ENCODE results near the gene ATP6V1G1.
"Not testable (repeated sequence)": the region's sequence is repeated elsewhere in the genome, so short reads cannot be mapped to it uniquely, and the experiment has no call there.

ATP6V1G1 gene

GRCh38 chr9:114592356-114592755, 4.8 kb downstream of the ATP6V1G1 start:
- Mint-ChIP-seq H3K4me3 (peak overlapping the region in 2 of 3 experiments; percentile 5 to 27), H3K36me3 (ENCODE audit: low read depth) (peaks cover 57% of the 10 kb centered on the region), H3K27me3 (ENCODE audit: low read depth) (no peaks in the 10 kb centered on the region), H3K4me1 (peaks cover 43% of the 10 kb centered on the region), H3K27ac (peak overlapping the region in 1 of 3 experiments; percentile 72), H3K9me3 (no peaks in the 10 kb centered on the region)
- no peak for TF ChIP-seq CTCF (IDR thresholded peaks at IDR 0.05; ENCODE audit: unreplicated experiment in 3 of 3)

GRCh38 chr9:114594136-114594535, 6.6 kb downstream of the ATP6V1G1 start:
- TF ChIP-seq CTCF (IDR thresholded peaks at IDR 0.05; ENCODE audit: unreplicated experiment in 3 of 3) = no peak
- H3K4me3 Mint-ChIP-seq = no peak overlapping the region
- peaks cover 28% of the 10 kb centered on the region for H3K4me1 Mint-ChIP-seq
- peaks cover 67% of the 10 kb centered on the region for H3K36me3 Mint-ChIP-seq (ENCODE audit: low read depth)
- H3K9me3 Mint-ChIP-seq = no peaks in the 10 kb centered on the region
- no peak overlapping the region for H3K27ac Mint-ChIP-seq
- no peaks in the 10 kb centered on the region for H3K27me3 Mint-ChIP-seq (ENCODE audit: low read depth)

- Mint-ChIP-seq H3K9me3 (peaks cover 14% of the 10 kb centered on the region), H3K36me3 (ENCODE audit: low read depth) (peaks cover 68% of the 10 kb centered on the region)
- H3K27ac Mint-ChIP-seq; H3K4me1 Mint-ChIP-seq; H3K27me3 Mint-ChIP-seq (ENCODE audit: low read depth); H3K4me3 Mint-ChIP-seq: not testable (repeated sequence)
Measured at GRCh38 chr9:114600502-114601248, 13.1 kb downstream of the ATP6V1G1 start.

- H3K27ac Mint-ChIP-seq; H3K4me3 Mint-ChIP-seq; H3K27me3 Mint-ChIP-seq (ENCODE audit: low read depth): not testable (repeated sequence)
- peaks cover 58% of the 10 kb centered on the region for H3K36me3 Mint-ChIP-seq (ENCODE audit: low read depth)
- H3K9me3 Mint-ChIP-seq = peaks cover 14% of the 10 kb centered on the region
- peaks cover 20% of the 10 kb centered on the region for H3K4me1 Mint-ChIP-seq
Measured at GRCh38 chr9:114601787-114602186, 14.2 kb downstream of the ATP6V1G1 start.

- peaks cover 14% of the 10 kb centered on the region for H3K9me3 Mint-ChIP-seq
- H3K4me1 Mint-ChIP-seq = peaks cover 27% of the 10 kb centered on the region
- no peak for TF ChIP-seq CTCF (IDR thresholded peaks at IDR 0.05; ENCODE audit: unreplicated experiment in 3 of 3)
- H3K36me3 Mint-ChIP-seq (ENCODE audit: low read depth) = peaks cover 51% of the 10 kb centered on the region
- no peaks in the 10 kb centered on the region for H3K27me3 Mint-ChIP-seq (ENCODE audit: low read depth)
- H3K27ac Mint-ChIP-seq = no peak overlapping the region
- no peak overlapping the region for H3K4me3 Mint-ChIP-seq
Measured at GRCh38 chr9:114602620-114603019, 15.1 kb downstream of the ATP6V1G1 start.

- no peak overlapping the region for H3K27ac Mint-ChIP-seq
- TF ChIP-seq CTCF (IDR thresholded peaks at IDR 0.05; ENCODE audit: unreplicated experiment in 3 of 3) = no peak
- peaks cover 45% of the 10 kb centered on the region for H3K36me3 Mint-ChIP-seq (ENCODE audit: low read depth)
- H3K4me3 Mint-ChIP-seq = no peak overlapping the region
- H3K9me3 Mint-ChIP-seq = peaks cover 14% of the 10 kb centered on the region
- H3K27me3 Mint-ChIP-seq (ENCODE audit: low read depth) = no peaks in the 10 kb centered on the region
- peaks cover 33% of the 10 kb centered on the region for H3K4me1 Mint-ChIP-seq
Measured at GRCh38 chr9:114603248-114603647, 15.7 kb downstream of the ATP6V1G1 start.

- Mint-ChIP-seq H3K4me3 (no peak overlapping the region), H3K9me3 (peaks cover 10% of the 10 kb centered on the region), H3K27ac (peak overlapping the region; percentile 31 to 81 (median 60)), H3K4me1 (peaks cover 37% of the 10 kb centered on the region), H3K36me3 (ENCODE audit: low read depth) (peaks cover 28% of the 10 kb centered on the region), H3K27me3 (ENCODE audit: low read depth) (no peaks in the 10 kb centered on the region)
- TF ChIP-seq CTCF (IDR thresholded peaks at IDR 0.05; ENCODE audit: unreplicated experiment in 3 of 3) = no peak
Measured at GRCh38 chr9:114604989-114605388, 17.4 kb downstream of the ATP6V1G1 start.
